WTC11 (cell line): Measurements from ENCODE around the gene NLE1. TPM values are rescaled to one million over a fixed set of nuclear protein-coding genes. Genes with fewer than 3 reads are reported as not detected.

Experiments used
- AFF4 ChIP-seq: sonication (generic); formaldehyde crosslinking; IDR thresholded peaks from 2 replicates; pipeline ENCODE4 v1.8.1; 2023; ENCODE audit warnings: mild to moderate bottlenecking, missing genetic modification reagents, borderline replicate concordance
- ARID4B ChIP-seq: sonication (generic); formaldehyde crosslinking; IDR thresholded peaks from 2 replicates; pipeline ENCODE4 v1.8.0; 2023; ENCODE audit warnings: missing genetic modification reagents, mild to moderate bottlenecking, borderline replicate concordance
- E2F4 ChIP-seq: sonication (generic); formaldehyde crosslinking; IDR thresholded peaks from 2 replicates; pipeline ENCODE4 v1.8.1; 2022; ENCODE audit warnings: low read depth, mild to moderate bottlenecking, moderate library complexity, missing genetic modification reagents, borderline replicate concordance
- HMGXB4 ChIP-seq: sonication (generic); formaldehyde crosslinking; IDR thresholded peaks from 2 replicates; pipeline ENCODE4 v1.8.1; 2023; ENCODE audit warnings: mild to moderate bottlenecking, moderate library complexity, missing genetic modification reagents
- JUN ChIP-seq: sonication (generic); formaldehyde crosslinking; IDR thresholded peaks from 2 replicates; pipeline ENCODE4 v1.8.0; 2023; ENCODE audit warnings: mild to moderate bottlenecking, missing genetic modification reagents
- ZNF281 ChIP-seq: sonication (generic); formaldehyde crosslinking; IDR thresholded peaks from 2 replicates; pipeline ENCODE4 v1.8.0; 2023; ENCODE audit warnings: mild to moderate bottlenecking, missing genetic modification reagents
- ZNF532 ChIP-seq: fragments of 250-450 bp; sonication (Bioruptor Pico); IDR thresholded peaks from 2 replicates; pipeline ENCODE4 v1.9.0; 2021; ENCODE audit warnings: mild to moderate bottlenecking, borderline replicate concordance
- total RNA-seq: library from RNA; stranded (reverse); gene quantifications from 3 replicates; pipeline ENCODE4 v1.2.3, GENCODE V29; 2021

NLE1 gene
- total RNA-seq, 1 experiment from 2014 or later, result 52.2 TPM

GRCh38 chr17:35095741-35096140, 46.4 kb downstream of the NLE1 start (continued):
- TF ChIP-seq ZNF281 (CRISPR knock-in tag) (no peak), ARID4B (CRISPR knock-in tag) (no peak), JUN (no peak), ZNF532 (CRISPR knock-in tag) (no peak), HMGXB4 (CRISPR knock-in tag) (no peak), E2F4 (no peak), AFF4 (CRISPR knock-in tag) (no peak)
